HepG2 (cell line): ENCODE results near the gene ZMYND10. TPM values are rescaled to one million over a fixed set of nuclear protein-coding genes. Genes with fewer than 3 reads are reported as not detected.

Experiments
- CREBL2 ChIP-seq: sonication (generic); formaldehyde crosslinking; IDR thresholded peaks from 2 replicates; pipeline ENCODE4 v1.8.1; 2023; ENCODE audit warnings: missing genetic modification reagents, mild to moderate bottlenecking, borderline replicate concordance
- KDM6A ChIP-seq: IDR thresholded peaks from 2 replicates; pipeline ENCODE4 v1.6.1; 2016; ENCODE audit warnings: low read depth
- MEIS2 ChIP-seq: sonication (generic); formaldehyde crosslinking; IDR thresholded peaks from 2 replicates; pipeline ENCODE4 v1.9.0; 2021; ENCODE audit warnings: mild to moderate bottlenecking, missing genetic modification reagents
- MIER3 ChIP-seq: IDR thresholded peaks from 2 replicates; pipeline ENCODE4 v1.6.1; 2016; ENCODE audit warnings: missing compliant biosample characterization, borderline replicate concordance
- RAD21 ChIP-seq: fragments of 450-650 bp; formaldehyde crosslinking; IDR thresholded peaks from 2 replicates; pipeline ENCODE4 v1.5.0; 2020; ENCODE audit warnings: mild to moderate bottlenecking
- SMARCC2 ChIP-seq: fragments of 450-650 bp; IDR thresholded peaks from 2 replicates; pipeline ENCODE4 v1.6.1; 2017; ENCODE audit warnings: antibody characterized with exemption, mild to moderate bottlenecking
- SOX13 ChIP-seq, 3 experiments: fragments of 450-650 bp in 1 of 3; sonication (generic) in 1 of 3; formaldehyde crosslinking in 1 of 3; IDR thresholded peaks in 2 of 3; conservative IDR thresholded peaks in 1 of 3; 2 replicates each; pipeline versions ENCODE4 v1.5.0 to v1.6.1; 2016 to 2020; ENCODE audit warnings: antibody characterized with exemption in 1 of 3, mild to moderate bottlenecking in 1 of 3, missing compliant biosample characterization in 1 of 3, missing genetic modification reagents in 1 of 3, moderate library complexity in 1 of 3
- TEAD2 ChIP-seq: sonication (generic); formaldehyde crosslinking; IDR thresholded peaks from 2 replicates; pipeline ENCODE4 v1.9.0; 2021; ENCODE audit warnings: missing genetic modification reagents
- ZKSCAN5 ChIP-seq: sonication (generic); formaldehyde crosslinking; IDR thresholded peaks from 2 replicates; pipeline ENCODE4 v1.5.1; 2020; ENCODE audit warnings: mild to moderate bottlenecking, missing genetic modification reagents
- ZMAT3 ChIP-seq: sonication (generic); formaldehyde crosslinking; conservative IDR thresholded peaks from 2 replicates; pipeline ENCODE4 v1.7.0; 2021; ENCODE audit warnings: missing genetic modification reagents
- ZNF10 ChIP-seq: sonication (generic); formaldehyde crosslinking; IDR thresholded peaks from 2 replicates; pipeline ENCODE4 v1.4.0; 2020; ENCODE audit warnings: mild to moderate bottlenecking, low read depth, missing genetic modification reagents, borderline replicate concordance
- ZNF180 ChIP-seq: sonication (generic); formaldehyde crosslinking; IDR thresholded peaks from 2 replicates; pipeline ENCODE4 v1.4.0; 2020; ENCODE audit warnings: low read depth, missing genetic modification reagents, borderline replicate concordance
- ZNF326 ChIP-seq: sonication (generic); formaldehyde crosslinking; IDR thresholded peaks from 2 replicates; pipeline ENCODE4 v1.4.0; 2020; ENCODE audit warnings: missing genetic modification reagents, borderline replicate concordance
- ZNF350 ChIP-seq: sonication (generic); formaldehyde crosslinking; IDR thresholded peaks from 2 replicates; pipeline ENCODE4 v1.4.0; 2020; ENCODE audit warnings: mild to moderate bottlenecking, low read depth, missing genetic modification reagents, borderline replicate concordance
- ZNF570 ChIP-seq: sonication (generic); formaldehyde crosslinking; IDR thresholded peaks from 2 replicates; pipeline ENCODE4 v1.4.0; 2020; ENCODE audit warnings: mild to moderate bottlenecking, missing genetic modification reagents, borderline replicate concordance
- ZNF646 ChIP-seq: sonication (generic); formaldehyde crosslinking; IDR thresholded peaks from 2 replicates; pipeline ENCODE4 v1.9.0; 2021; ENCODE audit warnings: mild to moderate bottlenecking, missing genetic modification reagents
- polyA plus RNA-seq, 8 experiments: library from polyadenylated mRNA; depleted of rRNA in 3 of 8; stranded (reverse) in 7 of 8; unstranded in 1 of 8; fragments of >200 nt; fragmentation: Illumina TruSeq in 4 of 8; extraction: Trizol in 4 of 8; gene quantifications; 2 replicates each; pipeline versions ENCODE4 v1.2.1 to v1.2.3, GENCODE V29; 2011 to 2016; ENCODE audit warnings: low read depth in 4 of 8, missing spikeins in 1 of 8, mixed read lengths in 1 of 8; ENCODE audit not compliant: insufficient read depth in 1 of 8
- total RNA-seq, 5 experiments: library from RNA; depleted of rRNA; stranded (reverse); fragments of >200 nt; fragmentation: Illumina TruSeq; extraction: Trizol; gene quantifications; 2 replicates each; pipeline ENCODE4 v1.2.3, GENCODE V29; 2016; ENCODE audit warnings: low read depth in 1 of 5
- TF ChIP-seq, protein P1 (sequence below): sonication (generic); formaldehyde crosslinking; conservative IDR thresholded peaks from 2 replicates; pipeline ENCODE4 v1.4.0; 2020; ENCODE audit warnings: missing genetic modification reagents
- TF ChIP-seq, protein P2 (sequence below): sonication (generic); formaldehyde crosslinking; IDR thresholded peaks from 2 replicates; pipeline ENCODE4 v1.8.1; 2023; ENCODE audit warnings: mild to moderate bottlenecking, missing genetic modification reagents, borderline replicate concordance
- TF ChIP-seq, protein P3 (sequence below): sonication (generic); formaldehyde crosslinking; IDR thresholded peaks from 2 replicates; pipeline ENCODE4 v1.4.0; 2020; ENCODE audit warnings: missing genetic modification reagents

Gene ZMYND10
- total and polyA plus RNA-seq, 2 of the 13 experiments (the other 11 are each of a cell fraction or from before 2014, with no cell fraction given) = 0.60 to 0.74 TPM

- TF ChIP-seq ZNF646 (CRISPR knock-in tag) (no peak), ZKSCAN5 (CRISPR knock-in tag) (no peak), MEIS2 (CRISPR knock-in tag) (peak; percentile 54; the same call in 1 of the 2 replicates), KDM6A (no peak), SMARCC2 (no peak), ZMAT3 (CRISPR knock-in tag) (peak; percentile 40; the same call in 1 of the 2 replicates), ZNF180 (CRISPR knock-in tag) (no peak), RAD21 (CRISPR knock-in tag) (peak; percentile 39; the same call in 1 of the 2 replicates), ZNF350 (CRISPR knock-in tag) (peak; percentile 70; the same call in 1 of the 2 replicates), SOX13 (IDR thresholded peaks at IDR 0.05) (no peak), SOX13 (CRISPR knock-in tag; conservative IDR thresholded peaks at IDR 0.05 in 1 of 2, IDR thresholded peaks at IDR 0.05 in 1 of 2) (0 out of 4 replicates have a peak, but pooled peaks of 1 of the 2 experiments have one; percentile 18), CREBL2 (CRISPR knock-in tag) (no peak), MIER3 (CRISPR knock-in tag) (no peak; the same call in 1 of the 2 replicates), ZNF570 (CRISPR knock-in tag) (no peak), ZNF326 (no peak; the same call in 1 of the 2 replicates), ZNF10 (CRISPR knock-in tag) (no peak), TEAD2 (no peak)
- TF ChIP-seq, protein P1, sequence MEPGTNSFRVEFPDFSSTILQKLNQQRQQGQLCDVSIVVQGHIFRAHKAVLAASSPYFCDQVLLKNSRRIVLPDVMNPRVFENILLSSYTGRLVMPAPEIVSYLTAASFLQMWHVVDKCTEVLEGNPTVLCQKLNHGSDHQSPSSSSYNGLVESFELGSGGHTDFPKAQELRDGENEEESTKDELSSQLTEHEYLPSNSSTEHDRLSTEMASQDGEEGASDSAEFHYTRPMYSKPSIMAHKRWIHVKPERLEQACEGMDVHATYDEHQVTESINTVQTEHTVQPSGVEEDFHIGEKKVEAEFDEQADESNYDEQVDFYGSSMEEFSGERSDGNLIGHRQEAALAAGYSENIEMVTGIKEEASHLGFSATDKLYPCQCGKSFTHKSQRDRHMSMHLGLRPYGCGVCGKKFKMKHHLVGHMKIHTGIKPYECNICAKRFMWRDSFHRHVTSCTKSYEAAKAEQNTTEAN (CRISPR knock-in tag) = no peak
- TF ChIP-seq, protein P2, sequence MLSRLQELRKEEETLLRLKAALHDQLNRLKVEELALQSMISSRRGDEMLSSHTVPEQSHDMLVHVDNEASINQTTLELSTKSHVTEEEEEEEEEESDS = no peak
- TF ChIP-seq, protein P3, sequence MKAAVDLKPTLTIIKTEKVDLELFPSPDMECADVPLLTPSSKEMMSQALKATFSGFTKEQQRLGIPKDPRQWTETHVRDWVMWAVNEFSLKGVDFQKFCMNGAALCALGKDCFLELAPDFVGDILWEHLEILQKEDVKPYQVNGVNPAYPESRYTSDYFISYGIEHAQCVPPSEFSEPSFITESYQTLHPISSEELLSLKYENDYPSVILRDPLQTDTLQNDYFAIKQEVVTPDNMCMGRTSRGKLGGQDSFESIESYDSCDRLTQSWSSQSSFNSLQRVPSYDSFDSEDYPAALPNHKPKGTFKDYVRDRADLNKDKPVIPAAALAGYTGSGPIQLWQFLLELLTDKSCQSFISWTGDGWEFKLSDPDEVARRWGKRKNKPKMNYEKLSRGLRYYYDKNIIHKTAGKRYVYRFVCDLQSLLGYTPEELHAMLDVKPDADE (CRISPR knock-in tag) = no peak
Observed at GRCh38 chr3:50327943-50328691, 17.4 kb downstream of the ZMYND10 start, which contains the start of gene TUSC2 (continued).
